Measurements from ENCODE around the gene CALML4.

DNA sequence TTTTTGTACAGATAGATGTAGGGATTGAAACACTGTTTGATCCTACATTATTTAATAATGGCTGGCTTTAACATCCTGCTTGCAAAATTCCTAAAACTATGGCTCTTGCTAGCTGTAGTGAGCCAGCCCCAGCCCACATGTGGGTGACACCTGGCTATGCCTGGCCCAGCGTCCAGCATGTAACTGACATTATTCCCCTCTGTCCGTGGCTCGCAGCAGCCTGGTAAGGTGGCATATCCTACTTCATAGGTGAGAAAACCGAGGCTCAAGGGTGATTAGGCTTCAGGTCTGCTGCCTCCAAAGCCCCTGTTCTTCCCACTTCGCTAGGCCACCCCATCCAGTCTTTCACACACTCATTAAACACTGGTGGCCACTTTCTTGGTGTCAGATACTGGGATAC, 1.6 kb downstream of the CALML4 start:
- TF ChIP-seq, protein P1, sequence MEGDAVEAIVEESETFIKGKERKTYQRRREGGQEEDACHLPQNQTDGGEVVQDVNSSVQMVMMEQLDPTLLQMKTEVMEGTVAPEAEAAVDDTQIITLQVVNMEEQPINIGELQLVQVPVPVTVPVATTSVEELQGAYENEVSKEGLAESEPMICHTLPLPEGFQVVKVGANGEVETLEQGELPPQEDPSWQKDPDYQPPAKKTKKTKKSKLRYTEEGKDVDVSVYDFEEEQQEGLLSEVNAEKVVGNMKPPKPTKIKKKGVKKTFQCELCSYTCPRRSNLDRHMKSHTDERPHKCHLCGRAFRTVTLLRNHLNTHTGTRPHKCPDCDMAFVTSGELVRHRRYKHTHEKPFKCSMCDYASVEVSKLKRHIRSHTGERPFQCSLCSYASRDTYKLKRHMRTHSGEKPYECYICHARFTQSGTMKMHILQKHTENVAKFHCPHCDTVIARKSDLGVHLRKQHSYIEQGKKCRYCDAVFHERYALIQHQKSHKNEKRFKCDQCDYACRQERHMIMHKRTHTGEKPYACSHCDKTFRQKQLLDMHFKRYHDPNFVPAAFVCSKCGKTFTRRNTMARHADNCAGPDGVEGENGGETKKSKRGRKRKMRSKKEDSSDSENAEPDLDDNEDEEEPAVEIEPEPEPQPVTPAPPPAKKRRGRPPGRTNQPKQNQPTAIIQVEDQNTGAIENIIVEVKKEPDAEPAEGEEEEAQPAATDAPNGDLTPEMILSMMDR (IDR thresholded peaks at IDR 0.05; ENCODE audit: low read depth, low read length, missing input control): no peak
- no peak for TF ChIP-seq GABPA (IDR thresholded peaks at IDR 0.05 in 1 of 2, conservative IDR thresholded peaks at IDR 0.05 in 1 of 2)
- TF ChIP-seq, protein P2, sequence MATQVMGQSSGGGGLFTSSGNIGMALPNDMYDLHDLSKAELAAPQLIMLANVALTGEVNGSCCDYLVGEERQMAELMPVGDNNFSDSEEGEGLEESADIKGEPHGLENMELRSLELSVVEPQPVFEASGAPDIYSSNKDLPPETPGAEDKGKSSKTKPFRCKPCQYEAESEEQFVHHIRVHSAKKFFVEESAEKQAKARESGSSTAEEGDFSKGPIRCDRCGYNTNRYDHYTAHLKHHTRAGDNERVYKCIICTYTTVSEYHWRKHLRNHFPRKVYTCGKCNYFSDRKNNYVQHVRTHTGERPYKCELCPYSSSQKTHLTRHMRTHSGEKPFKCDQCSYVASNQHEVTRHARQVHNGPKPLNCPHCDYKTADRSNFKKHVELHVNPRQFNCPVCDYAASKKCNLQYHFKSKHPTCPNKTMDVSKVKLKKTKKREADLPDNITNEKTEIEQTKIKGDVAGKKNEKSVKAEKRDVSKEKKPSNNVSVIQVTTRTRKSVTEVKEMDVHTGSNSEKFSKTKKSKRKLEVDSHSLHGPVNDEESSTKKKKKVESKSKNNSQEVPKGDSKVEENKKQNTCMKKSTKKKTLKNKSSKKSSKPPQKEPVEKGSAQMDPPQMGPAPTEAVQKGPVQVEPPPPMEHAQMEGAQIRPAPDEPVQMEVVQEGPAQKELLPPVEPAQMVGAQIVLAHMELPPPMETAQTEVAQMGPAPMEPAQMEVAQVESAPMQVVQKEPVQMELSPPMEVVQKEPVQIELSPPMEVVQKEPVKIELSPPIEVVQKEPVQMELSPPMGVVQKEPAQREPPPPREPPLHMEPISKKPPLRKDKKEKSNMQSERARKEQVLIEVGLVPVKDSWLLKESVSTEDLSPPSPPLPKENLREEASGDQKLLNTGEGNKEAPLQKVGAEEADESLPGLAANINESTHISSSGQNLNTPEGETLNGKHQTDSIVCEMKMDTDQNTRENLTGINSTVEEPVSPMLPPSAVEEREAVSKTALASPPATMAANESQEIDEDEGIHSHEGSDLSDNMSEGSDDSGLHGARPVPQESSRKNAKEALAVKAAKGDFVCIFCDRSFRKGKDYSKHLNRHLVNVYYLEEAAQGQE (IDR thresholded peaks at IDR 0.05): no peak
- no peak for TF ChIP-seq TAF1 (conservative IDR thresholded peaks at IDR 0.05)
- TF ChIP-seq, protein P3, sequence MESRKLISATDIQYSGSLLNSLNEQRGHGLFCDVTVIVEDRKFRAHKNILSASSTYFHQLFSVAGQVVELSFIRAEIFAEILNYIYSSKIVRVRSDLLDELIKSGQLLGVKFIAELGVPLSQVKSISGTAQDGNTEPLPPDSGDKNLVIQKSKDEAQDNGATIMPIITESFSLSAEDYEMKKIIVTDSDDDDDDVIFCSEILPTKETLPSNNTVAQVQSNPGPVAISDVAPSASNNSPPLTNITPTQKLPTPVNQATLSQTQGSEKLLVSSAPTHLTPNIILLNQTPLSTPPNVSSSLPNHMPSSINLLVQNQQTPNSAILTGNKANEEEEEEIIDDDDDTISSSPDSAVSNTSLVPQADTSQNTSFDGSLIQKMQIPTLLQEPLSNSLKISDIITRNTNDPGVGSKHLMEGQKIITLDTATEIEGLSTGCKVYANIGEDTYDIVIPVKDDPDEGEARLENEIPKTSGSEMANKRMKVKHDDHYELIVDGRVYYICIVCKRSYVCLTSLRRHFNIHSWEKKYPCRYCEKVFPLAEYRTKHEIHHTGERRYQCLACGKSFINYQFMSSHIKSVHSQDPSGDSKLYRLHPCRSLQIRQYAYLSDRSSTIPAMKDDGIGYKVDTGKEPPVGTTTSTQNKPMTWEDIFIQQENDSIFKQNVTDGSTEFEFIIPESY (IDR thresholded peaks at IDR 0.05): no peak

All from liver (tissue), 3 donors.